PC-3 (cell line): ENCODE results near the gene TENT4B. TPM values are rescaled to one million over a fixed set of nuclear protein-coding genes. Genes with fewer than 3 reads are reported as not detected.

ENCODE experiments used
- ATAC-seq: fragments of 200-7000 bp; cut with Tn5 transposase; 2 replicates; pipeline ENCODE4 v1.9.1; 2020; ENCODE audit warnings: mild to moderate bottlenecking, moderate library complexity
- BruUV-seq: library from RNA; stranded (reverse); fragments of 400-500 nt; replicated peaks from 2 replicates; lab custom pipeline; 2021; lab: Mats Ljungman, UMichigan
- CTCF ChIA-PET: fragments of 300-600 bp; sonication (Branson Sonifier 250); formaldehyde crosslinking; loops from one replicate; lab custom pipeline; 2022; ENCODE audit warnings: antibody characterized with exemption; lab: Charles Lee
- POLR2A ChIA-PET: fragments of 300-600 bp; sonication (Branson Sonifier 250); formaldehyde crosslinking; loops from one replicate; lab custom pipeline; 2022; ENCODE audit warnings: antibody characterized with exemption; ENCODE audit not compliant: unreplicated experiment; lab: Charles Lee
- DNase-seq: peaks from one replicate; pipeline ENCODE4 v3.0.0-alpha.2; 2015
- H2AFZ ChIP-seq: fragments of 300-600 bp; sonication (generic); 2 replicates; pipeline ENCODE4 v1.6.0; 2016; ENCODE audit warnings: antibody characterized with exemption, low read length
- H3F3A ChIP-seq: fragments of 300-600 bp; sonication (generic); one replicate; pipeline ENCODE4 v1.6.0; 2017; ENCODE audit warnings: antibody characterized with exemption, low read length, control low read depth, mild to moderate bottlenecking; ENCODE audit not compliant: unreplicated experiment
- H3K27ac ChIP-seq: fragments of 300-600 bp; sonication (generic); 2 replicates; pipeline ENCODE4 v1.5.1; 2016; ENCODE audit warnings: mild to moderate bottlenecking, low read length
- H3K27me3 ChIP-seq: fragments of 300-600 bp; sonication (generic); 2 replicates; pipeline ENCODE4 v1.6.1; 2016; ENCODE audit warnings: low read length, mixed read lengths
- H3K36me3 ChIP-seq: fragments of 300-600 bp; sonication (generic); 2 replicates; pipeline ENCODE4 v1.6.1; 2016; ENCODE audit warnings: low read depth, mixed run types, low read length, mixed read lengths
- H3K4me1 ChIP-seq: fragments of 300-600 bp; sonication (generic); 2 replicates; pipeline ENCODE4 v1.5.1; 2016; ENCODE audit warnings: low read length; ENCODE audit not compliant: insufficient read depth
- H3K4me2 ChIP-seq: fragments of 300-600 bp; sonication (generic); 2 replicates; pipeline ENCODE4 v1.6.0; 2016; ENCODE audit warnings: low read length
- H3K4me3 ChIP-seq: fragments of 300-600 bp; sonication (generic); 2 replicates; pipeline ENCODE4 v1.5.1; 2016; ENCODE audit warnings: mild to moderate bottlenecking, low read length, mixed read lengths
- H3K79me2 ChIP-seq: fragments of 300-600 bp; sonication (generic); 2 replicates; pipeline ENCODE4 v1.6.1; 2017; ENCODE audit warnings: low read length, mixed read lengths
- H3K9ac ChIP-seq: fragments of 300-600 bp; sonication (generic); 2 replicates; pipeline ENCODE4 v1.6.0; 2016; ENCODE audit warnings: mild to moderate bottlenecking, low read length
- H3K9me2 ChIP-seq: fragments of 300-600 bp; sonication (generic); replicated peaks from 2 replicates; pipeline ENCODE4 v1.6.1; 2016; ENCODE audit warnings: mixed run types, low read length, mixed read lengths
- H3K9me3 ChIP-seq: fragments of 300-600 bp; sonication (generic); 2 replicates; pipeline ENCODE4 v1.6.1; 2016; ENCODE audit warnings: low read length, mixed read lengths
- H4K20me1 ChIP-seq: fragments of 300-600 bp; sonication (generic); 2 replicates; pipeline ENCODE4 v1.6.1; 2016; ENCODE audit warnings: low read length, mixed read lengths
- EZH2 ChIP-seq: fragments of 300-600 bp; sonication (generic); IDR thresholded peaks from one replicate; pipeline ENCODE4 v1.6.1; 2017; ENCODE audit warnings: antibody characterized with exemption, mild to moderate bottlenecking, low read length; ENCODE audit not compliant: unreplicated experiment
- EZH2phosphoT487 ChIP-seq: fragments of 300-600 bp; sonication (generic); IDR thresholded peaks from 2 replicates; pipeline ENCODE4 v1.6.1; 2018; ENCODE audit warnings: mild to moderate bottlenecking, antibody characterized with exemption, low read length, borderline replicate concordance
- intact Hi-C: fragments of 100-400 bp; cut with micrococcal nuclease; formaldehyde crosslinking; loops from 2 replicates; pipeline ENCODE4 v1.9.0; 2023
- total RNA-seq: library from RNA; depleted of rRNA; stranded (reverse); fragments of >200 nt; gene quantifications from 2 replicates; pipeline ENCODE4 v1.2.3, GENCODE V29; 2014
- TF ChIP-seq, protein P1 (sequence below): fragments of 300-600 bp; sonication (generic); conservative IDR thresholded peaks from 2 replicates; pipeline ENCODE4 v1.5.1; 2017; ENCODE audit warnings: antibody characterized with exemption, low read depth, mild to moderate bottlenecking, low read length

The TENT4B gene
- total RNA-seq, 1 experiment from 2014 or later = 6.3 TPM

- no peaks in the 10 kb centered on the region for H3F3A ChIP-seq
- peaks cover 25% of the 10 kb centered on the region for H3K79me2 ChIP-seq
- H3K27ac ChIP-seq = no peak overlapping the region
- no peak overlapping the region for H3K4me2 ChIP-seq
- H3K36me3 ChIP-seq = no peaks in the 10 kb centered on the region
- H3K9ac ChIP-seq = no peak overlapping the region
- no peaks in the 10 kb centered on the region for H3K4me1 ChIP-seq
- no peaks in the 10 kb centered on the region for H4K20me1 ChIP-seq
- ChIA-PET CTCF (no interaction called here), POLR2A (no interaction called here)
- H3K27me3 ChIP-seq = no peaks in the 10 kb centered on the region
- no peak for ATAC-seq
- TF ChIP-seq, protein P1, sequence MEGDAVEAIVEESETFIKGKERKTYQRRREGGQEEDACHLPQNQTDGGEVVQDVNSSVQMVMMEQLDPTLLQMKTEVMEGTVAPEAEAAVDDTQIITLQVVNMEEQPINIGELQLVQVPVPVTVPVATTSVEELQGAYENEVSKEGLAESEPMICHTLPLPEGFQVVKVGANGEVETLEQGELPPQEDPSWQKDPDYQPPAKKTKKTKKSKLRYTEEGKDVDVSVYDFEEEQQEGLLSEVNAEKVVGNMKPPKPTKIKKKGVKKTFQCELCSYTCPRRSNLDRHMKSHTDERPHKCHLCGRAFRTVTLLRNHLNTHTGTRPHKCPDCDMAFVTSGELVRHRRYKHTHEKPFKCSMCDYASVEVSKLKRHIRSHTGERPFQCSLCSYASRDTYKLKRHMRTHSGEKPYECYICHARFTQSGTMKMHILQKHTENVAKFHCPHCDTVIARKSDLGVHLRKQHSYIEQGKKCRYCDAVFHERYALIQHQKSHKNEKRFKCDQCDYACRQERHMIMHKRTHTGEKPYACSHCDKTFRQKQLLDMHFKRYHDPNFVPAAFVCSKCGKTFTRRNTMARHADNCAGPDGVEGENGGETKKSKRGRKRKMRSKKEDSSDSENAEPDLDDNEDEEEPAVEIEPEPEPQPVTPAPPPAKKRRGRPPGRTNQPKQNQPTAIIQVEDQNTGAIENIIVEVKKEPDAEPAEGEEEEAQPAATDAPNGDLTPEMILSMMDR = no peak
- TF ChIP-seq EZH2 (no peak), EZH2phosphoT487 (no peak)
- no peak overlapping the region for H3K4me3 ChIP-seq
- DNase-seq = no peak
- no TSS peak for BruUV-seq
- no peak overlapping the region for H2AFZ ChIP-seq
- H3K9me2 ChIP-seq = no peaks in the 10 kb centered on the region
- H3K9me3 ChIP-seq = no peaks in the 10 kb centered on the region
- intact Hi-C loops = no loop called here
These were observed 29.3 kb downstream of the TENT4B start for GRCh38 chr16:50182441-50182840.

DNA sequence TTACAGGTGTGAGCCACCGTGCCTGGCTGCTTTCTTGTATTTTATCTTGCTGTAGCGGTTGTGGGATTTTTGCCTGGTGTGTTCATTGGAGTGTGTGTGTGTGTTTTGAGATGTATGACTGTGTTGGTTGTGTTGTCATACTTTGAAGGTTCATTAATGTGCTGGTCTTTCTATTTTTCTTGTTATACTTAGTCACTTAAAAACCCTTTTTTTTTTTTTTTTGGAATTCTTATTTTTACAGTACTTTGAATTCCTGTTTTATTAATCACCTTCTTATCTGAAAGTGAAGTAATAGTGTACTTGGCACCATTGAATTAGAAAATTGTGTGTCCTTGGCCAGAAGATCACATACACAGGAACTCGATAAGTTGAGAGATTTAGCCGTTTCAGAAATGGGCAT, 30.2 kb downstream of the TENT4B start:
- H3K27me3 ChIP-seq = no peaks in the 10 kb centered on the region
- peaks cover 26% of the 10 kb centered on the region; the same call in 1 of the 2 replicates for H3K79me2 ChIP-seq
- ATAC-seq (no peak), DNase-seq (no peak)
- H4K20me1 ChIP-seq = no peaks in the 10 kb centered on the region
- no TSS peak for BruUV-seq
- H2AFZ ChIP-seq = no peak overlapping the region
- no peak overlapping the region for H3K9ac ChIP-seq
- CTCF ChIA-PET = no interaction called here
- intact Hi-C loops = no loop called here
- H3K9me3 ChIP-seq = no peaks in the 10 kb centered on the region
- H3K4me1 ChIP-seq = no peaks in the 10 kb centered on the region
- no peak overlapping the region for H3K27ac ChIP-seq
- TF ChIP-seq EZH2phosphoT487 (no peak), EZH2 (no peak)
- TF ChIP-seq, protein P1 = no peak
- POLR2A ChIA-PET = no interaction called here
- H3K36me3 ChIP-seq = no peaks in the 10 kb centered on the region
- no peaks in the 10 kb centered on the region for H3K9me2 ChIP-seq
- H3F3A ChIP-seq = no peaks in the 10 kb centered on the region
- H3K4me2 ChIP-seq = no peak overlapping the region
- no peak overlapping the region for H3K4me3 ChIP-seq

DNA sequence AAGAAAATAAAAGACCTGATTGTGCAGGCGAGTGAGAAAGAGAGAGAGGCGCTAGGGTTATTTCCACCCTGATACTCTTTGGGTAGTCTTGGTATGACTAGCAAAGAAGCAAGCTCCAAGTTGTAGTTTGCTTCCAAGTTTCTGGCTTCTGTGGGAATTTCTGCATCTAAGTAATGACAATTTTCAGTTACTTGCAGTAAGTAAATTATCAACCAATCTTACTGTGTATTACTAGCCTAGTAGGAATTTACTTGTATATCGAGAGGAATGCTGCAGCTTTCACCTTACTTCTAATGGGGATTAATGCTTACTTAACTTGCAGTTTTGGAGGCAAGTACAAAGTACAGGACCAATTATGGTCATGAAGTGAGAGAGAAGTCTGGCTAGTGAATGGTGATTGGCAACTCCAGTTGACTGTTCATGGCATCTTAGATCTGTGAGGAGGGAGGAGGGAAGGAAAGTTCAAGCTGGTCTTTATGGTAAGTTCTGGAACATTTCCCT, 31.9 kb downstream of the TENT4B start:
- BruUV-seq = no TSS peak
- no peak for TF ChIP-seq EZH2
- TF ChIP-seq, protein P1 = no peak
- TF ChIP-seq EZH2phosphoT487 = no peak
- no peak overlapping the region for H3K27ac ChIP-seq
- DNase-seq (no peak), ATAC-seq (no peak)
- intact Hi-C loops = no loop called here
- H3K4me1 ChIP-seq = no peaks in the 10 kb centered on the region
- no peaks in the 10 kb centered on the region for H3K27me3 ChIP-seq
- no peak overlapping the region for H3K9ac ChIP-seq
- no peaks in the 10 kb centered on the region for H3K9me3 ChIP-seq
- H3K4me3 ChIP-seq = no peak overlapping the region
- no peaks in the 10 kb centered on the region for H4K20me1 ChIP-seq
- ChIA-PET POLR2A (no interaction called here), CTCF (no interaction called here)
- H3K36me3 ChIP-seq = no peaks in the 10 kb centered on the region
- H3F3A ChIP-seq = no peaks in the 10 kb centered on the region
- H3K9me2 ChIP-seq = no peaks in the 10 kb centered on the region
- H2AFZ ChIP-seq = no peak overlapping the region
- peaks cover 33% of the 10 kb centered on the region for H3K79me2 ChIP-seq
- no peak overlapping the region for H3K4me2 ChIP-seq
